Putamen (tissue), 1 donor: ENCODE measurements around the gene GADD45B.
"Not testable (repeated sequence)": the region's sequence is repeated elsewhere in the genome, so short reads cannot be mapped to it uniquely, and the experiment has no call there.

Source experiments
- DNase-seq: peaks from one replicate; pipeline ENCODE4 v3.0.0-alpha.2; 2016; ENCODE audit warnings: low spot score

Gene GADD45B

DNA sequence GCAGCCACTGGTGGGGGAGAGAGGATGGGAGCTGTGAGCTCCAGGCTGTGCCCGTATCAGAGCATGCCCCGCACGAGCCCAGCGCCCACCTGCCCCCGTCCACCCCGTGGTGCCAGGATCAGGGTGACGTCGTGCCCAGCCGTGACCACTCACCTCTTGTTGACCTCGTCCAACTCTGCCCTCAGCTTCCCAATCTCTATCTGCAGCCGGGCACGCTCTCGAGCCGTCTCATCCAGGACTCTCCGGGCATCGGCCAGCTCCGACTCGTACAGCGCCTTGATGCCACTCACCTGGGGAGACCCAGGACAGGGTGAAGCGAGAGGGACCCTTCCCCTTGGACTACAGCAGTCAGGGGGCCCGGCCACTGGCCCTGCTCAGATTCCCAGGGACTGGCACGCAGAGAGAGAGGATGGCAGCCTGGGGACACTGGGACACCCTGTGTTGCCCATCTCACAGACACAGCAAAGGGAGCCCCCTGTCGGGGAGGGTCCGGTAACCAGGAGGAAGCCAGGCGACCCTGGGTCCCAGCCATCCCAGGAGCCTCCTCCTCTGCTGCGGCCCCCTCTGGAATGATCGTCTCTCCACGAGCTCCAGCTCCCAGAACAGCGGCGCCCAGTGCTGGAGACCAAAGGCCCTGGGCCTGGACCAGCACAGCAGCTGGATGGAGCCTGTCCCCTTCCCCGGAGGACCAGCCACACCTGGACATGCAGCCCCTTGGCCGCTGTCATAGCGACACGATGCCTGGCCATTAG is 31.5 kb upstream of the GADD45B start:
- no peak for DNase-seq

DNA sequence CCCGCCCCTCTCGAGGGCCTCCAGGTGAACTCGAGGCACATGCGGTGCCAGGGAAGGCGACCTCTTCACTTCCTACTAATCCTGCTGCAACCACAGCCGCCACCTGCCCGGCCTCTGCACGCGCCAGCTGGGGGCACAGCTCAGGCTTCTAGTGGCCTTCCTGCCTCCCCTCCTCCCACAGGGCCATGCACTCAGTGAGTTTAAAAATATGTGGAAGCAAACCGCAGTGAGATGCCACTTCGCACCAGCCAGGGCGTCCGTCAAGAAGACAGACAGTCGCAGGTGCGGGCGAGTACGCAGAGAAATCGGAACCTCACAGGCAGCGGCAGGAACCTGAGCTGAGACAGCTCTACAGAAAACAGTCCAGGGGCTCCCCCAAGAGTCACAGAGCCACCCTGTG is 29.5 kb upstream of the GADD45B start:
- no peak for DNase-seq

DNA sequence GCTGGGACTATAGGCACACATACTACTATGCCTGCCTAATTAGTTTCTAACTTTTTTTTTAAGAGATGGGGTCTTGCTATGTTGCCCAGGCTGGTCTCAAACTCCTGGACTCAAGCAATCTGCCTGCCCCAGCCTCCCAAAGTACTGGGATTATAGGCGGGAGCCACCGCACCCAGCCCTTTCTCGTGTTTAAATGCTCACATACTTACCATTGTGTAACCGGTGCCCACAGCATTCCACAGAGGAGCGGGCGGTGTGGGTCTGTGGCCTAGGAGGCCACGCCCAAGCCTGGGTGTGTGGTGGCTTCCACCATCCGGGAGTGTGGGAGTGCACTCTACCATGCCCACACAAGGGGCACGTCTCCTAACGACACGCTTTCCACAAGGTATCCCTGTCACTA is 26.9 kb upstream of the GADD45B start:
- DNase-seq: no peak

- DNase-seq: no peak
Measured at GRCh38 chr19:2451138-2451537, 24.8 kb upstream of the GADD45B start.

- DNase-seq: no peak
Measured at GRCh38 chr19:2451741-2452140, 24.2 kb upstream of the GADD45B start.

GRCh38 chr19:2453431-2454025 is 22.4 kb upstream of the GADD45B start:
- no peak for DNase-seq

GRCh38 chr19:2454199-2454961 is 21.5 kb upstream of the GADD45B start:
- DNase-seq: no peak

DNA sequence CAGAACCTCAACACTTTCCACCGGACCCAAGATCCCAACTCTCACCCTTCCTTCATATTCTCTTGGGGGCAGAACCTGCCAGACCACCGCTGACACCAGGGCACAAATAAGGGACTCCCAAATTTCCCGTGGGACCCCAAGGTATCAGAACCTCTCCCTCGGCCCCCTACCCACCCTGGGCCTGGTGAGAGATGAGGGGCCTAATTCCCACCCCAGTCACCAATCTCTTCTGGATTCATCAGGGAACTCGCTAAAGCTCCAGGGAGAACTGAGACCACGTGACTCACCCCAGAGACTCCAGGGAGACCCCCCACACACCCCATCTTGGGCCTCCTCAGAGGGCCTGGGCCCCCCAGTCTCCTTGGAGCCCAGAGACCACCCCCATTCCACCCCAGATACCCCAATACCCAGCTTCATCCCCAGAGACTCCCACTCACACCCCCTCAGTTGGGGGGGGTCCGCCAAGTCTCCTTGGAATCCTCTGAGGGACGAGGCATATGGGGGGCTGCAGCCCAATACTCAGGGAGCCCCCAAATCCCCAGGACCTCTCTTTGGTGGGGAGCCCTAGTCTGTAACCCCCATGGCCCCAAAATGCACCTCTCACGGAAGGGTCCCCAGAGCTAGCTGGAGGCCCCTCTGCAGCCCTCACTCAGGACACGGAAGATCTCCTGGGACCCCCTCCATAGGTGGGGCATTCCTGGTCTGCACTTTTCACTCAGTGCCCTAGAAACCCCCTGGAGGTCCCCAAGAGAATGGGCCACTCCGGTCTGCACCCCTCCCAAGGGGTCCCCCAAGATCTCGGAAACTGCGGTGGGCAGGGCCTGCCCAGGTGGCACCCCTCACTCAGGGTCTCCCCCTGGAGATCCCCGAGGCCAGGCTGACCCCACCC is 20.7 kb upstream of the GADD45B start:
- no peak for DNase-seq

GRCh38 chr19:2455851-2456570 is 19.9 kb upstream of the GADD45B start:
- no peak for DNase-seq

DNA sequence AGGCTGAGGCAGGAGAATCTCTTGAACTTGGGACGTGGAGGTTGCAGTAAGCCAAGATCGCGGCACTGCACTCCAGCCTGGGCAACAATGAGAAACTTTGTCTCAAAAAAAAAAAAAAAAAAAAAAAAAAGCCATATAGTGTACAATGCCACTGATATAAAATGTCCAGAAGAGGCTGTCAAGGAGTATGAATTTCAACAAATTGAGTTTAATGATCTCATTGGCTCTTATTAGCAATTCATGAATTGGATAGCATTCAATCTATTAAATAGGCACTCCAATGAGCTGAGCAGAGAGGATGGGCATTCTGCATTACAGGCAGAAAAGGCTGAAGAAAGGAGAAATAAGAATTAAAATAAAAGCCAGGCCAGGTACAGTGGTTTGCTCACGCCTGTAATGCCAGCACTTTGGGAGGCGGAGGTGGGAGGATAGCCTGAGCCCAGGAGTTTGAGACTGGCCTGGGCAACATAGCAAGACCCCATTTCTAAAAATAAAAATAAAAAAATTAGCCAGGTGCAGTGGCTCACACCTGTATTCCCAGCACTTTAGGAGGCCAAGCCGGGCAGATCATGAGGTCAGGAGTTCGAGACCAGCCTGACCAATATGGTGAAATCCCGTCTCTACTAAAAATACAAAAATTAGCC is 18.4 kb upstream of the GADD45B start:
- no peak for DNase-seq

GRCh38 chr19:2458054-2458453 is 17.9 kb upstream of the GADD45B start:
- no peak for DNase-seq

DNA sequence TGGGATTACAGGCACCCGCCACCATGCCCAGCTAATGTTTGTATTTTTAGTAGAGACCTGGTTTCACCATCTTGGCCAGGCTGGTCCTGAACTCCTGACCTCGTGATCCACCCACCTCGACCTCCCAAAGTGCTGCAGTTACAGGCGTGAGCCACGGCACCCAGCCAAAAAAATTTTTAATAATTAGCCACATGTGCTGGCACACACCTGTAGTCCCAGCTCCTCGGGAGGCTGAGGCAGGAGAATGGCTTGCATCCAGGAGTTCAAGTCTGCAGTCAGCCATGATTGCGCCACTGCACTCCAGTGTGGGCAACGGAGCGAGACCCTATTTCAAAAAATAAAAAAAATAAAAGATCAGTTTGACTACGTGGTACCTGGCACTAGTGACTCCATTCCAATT is 17.2 kb upstream of the GADD45B start:
- not testable (repeated sequence) for DNase-seq

GRCh38 chr19:2460245-2460644 is 15.7 kb upstream of the GADD45B start:
- DNase-seq: no peak

GRCh38 chr19:2461751-2462634 is 13.9 kb upstream of the GADD45B start:
- no peak for DNase-seq

GRCh38 chr19:2462635-2463421 is 13.1 kb upstream of the GADD45B start:
- peak; percentile 84 for DNase-seq

DNA sequence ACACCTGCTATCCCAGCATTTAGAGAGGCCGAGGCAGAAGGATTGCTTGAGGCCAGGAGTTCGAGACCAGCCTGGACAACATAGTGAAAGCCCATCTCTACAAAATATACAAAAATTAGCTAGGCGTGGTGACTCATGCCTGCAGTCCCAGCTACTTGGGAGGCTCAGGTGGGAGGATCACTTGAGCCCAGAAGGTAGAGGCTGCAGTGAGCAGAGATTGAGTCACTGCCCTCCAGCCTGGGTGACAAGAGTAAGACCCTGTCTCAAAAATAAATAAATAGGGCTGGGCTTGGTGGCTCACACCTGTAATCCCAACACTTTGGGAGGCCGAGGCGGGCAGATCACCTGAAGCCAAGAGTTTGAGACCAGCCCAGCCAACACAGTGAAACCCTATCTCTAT is 12.2 kb upstream of the GADD45B start:
- DNase-seq: not testable (repeated sequence)

DNA sequence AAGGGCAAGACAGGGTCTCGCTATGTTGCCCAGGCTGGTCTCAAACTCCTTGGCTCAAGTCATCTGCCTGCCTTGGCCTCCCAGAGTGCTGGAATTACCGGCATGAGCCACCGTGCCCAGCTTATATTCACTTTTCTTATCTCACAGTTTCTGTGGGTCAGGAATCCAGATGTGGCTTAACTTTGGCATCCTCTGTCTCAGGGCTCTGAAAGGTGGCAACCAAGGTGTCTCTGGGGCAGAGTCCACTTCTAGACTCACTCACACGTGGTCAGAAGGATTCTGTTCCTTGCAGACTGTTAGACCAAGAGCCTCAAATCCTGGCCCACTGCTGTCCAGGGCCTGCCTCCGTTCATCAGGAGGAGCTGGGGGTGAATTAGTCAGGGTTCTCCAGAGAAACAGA is 11.5 kb upstream of the GADD45B start:
- no peak for DNase-seq

DNA sequence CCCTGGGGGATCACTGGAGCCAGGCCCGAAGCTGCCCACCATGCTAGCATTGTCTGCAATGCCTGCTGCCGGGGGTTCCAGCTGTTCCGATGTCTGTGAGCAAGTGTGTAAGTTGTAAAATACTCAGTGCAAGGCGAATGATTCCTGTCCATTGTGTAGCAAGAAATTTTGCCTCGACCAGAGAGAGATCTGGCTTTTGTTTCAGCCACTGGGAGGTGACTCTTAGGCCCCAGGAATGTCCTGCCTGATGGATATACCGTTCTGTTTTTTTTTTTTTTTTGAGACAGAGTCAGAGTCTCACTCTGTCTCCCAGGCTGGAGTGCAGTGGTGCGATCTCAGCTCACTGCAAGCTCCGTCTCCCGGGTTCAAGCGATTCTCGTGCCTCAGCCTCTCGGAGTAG is 7.3 kb upstream of the GADD45B start:
- no peak for DNase-seq
